GM10847 (cell line): ENCODE results near the gene KRT84.

Source experiments
- POLR2A ChIP-seq: IDR thresholded peaks from 2 replicates; pipeline ENCODE4 v1.6.1; 2011; ENCODE audit not compliant: insufficient read length; ENCODE audit errors: extremely low read depth

KRT84 gene

GRCh38 chr12:52347551-52348510, 37.6 kb downstream of the KRT84 start:
- TF ChIP-seq POLR2A = no peak

GRCh38 chr12:52347016-52347415, 38.4 kb downstream of the KRT84 start:
- no peak for TF ChIP-seq POLR2A

DNA sequence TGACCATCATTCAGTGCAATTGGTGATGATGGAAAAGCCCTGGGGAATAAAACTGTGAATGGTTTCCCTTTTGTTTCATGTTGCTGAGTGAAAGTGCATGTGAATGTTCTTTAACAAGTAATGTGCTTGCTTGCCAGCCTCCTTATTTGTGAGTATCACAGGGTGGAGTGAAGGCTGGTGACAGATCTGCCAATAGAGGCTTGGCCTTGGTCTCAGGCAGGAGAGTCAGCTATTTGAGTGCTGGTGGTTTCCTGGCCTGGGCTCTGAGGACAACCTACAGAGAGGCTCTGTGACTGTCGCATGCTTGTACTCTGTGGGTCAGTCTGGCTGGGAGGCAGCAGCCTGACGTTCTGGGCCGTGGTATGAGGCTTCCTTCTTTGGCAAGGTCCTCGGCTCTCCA, 38.9 kb downstream of the KRT84 start:
- no peak for TF ChIP-seq POLR2A

- no peak for TF ChIP-seq POLR2A
Observed at GRCh38 chr12:52344111-52344510, 41.3 kb downstream of the KRT84 start.

- TF ChIP-seq POLR2A = no peak
Observed at GRCh38 chr12:52343550-52343949, 41.9 kb downstream of the KRT84 start.

DNA sequence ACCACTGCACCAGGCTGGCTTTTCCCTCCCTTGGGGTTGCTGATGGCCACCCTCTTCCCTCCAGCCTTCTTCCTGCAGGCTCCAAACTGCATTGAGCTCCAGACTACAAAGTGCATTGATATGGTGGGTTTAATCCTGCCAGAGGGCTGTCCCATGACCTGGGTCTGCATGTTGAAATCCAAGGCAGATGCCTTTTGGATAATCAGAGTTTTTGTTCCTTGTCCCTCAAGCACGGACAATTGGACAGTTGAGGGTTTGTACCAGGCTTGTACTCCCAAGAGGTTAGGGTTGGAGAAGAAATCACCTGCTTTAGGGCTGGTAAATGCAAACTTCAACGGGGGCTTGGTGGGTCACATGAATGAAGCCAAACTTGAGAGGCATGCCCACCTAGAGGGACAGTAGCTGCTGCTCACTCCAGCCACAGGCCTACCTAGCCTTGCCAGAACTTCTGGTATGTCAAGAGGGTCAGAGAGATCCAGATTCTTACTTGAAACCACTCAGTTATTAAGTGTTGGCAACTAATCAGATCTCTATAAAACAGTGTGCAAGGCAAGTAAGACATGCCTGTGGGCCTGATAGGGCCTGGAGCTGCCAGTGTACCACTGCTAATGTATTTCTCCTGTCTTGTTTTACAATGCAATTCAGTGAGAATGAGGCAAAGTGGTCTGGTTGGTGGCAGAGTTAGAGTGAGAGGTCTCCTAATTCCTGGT, 42.5 kb downstream of the KRT84 start:
- no peak for TF ChIP-seq POLR2A

GRCh38 chr12:52341066-52341580, 44.3 kb downstream of the KRT84 start:
- no peak for TF ChIP-seq POLR2A

DNA sequence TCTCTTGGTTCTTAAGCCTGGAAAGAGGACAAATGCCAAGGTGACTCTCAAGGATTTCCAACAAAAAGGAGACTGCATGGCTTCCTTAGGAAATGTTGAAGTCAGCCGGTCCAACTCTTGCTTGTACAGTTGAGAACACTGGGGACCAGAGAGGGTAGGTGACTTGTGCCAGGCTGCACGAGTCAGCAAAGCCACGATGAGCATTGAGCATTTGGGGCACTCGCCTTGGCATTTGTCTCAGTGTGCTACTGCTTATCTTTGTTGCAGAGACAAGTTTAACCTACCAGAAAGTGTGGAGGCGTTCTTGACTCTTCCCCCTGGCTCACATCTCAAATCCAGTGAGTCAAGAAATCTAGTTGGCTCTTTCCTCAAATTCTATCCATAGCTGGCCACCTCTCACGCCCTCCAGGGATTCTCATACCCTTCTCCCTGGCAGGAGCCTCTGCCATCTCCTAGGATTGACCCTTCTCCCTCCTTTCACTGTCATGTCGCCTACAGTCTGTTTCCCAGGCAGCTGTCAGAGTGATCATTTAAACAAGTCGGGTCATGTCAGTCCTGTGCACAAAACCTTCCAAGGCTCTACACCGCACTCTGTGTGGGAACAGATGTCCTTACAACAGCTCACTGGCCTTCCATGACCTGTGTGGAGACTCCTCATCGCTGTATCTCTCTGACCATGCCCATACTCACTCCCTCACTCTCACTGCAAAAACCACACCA, 47.1 kb downstream of the KRT84 start:
- no peak for TF ChIP-seq POLR2A

DNA sequence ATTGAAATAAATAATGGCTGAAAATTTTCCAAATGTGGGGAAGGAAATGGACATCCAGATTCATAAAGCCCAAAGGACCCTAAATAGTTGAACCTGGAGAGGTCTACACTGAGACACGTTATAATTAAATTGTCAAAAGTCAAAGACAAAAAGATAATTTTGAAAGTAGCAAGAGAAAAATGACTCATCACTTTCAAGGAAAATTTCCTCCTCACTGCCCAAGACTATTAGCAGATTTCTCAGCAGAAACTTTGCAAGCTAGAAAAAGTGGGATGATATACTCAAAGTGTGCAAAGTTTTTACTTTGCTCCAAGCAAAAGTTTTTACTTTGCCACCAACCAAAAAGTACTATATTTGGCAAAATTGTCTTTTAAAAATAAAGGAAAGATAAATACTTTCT, 48.4 kb downstream of the KRT84 start:
- TF ChIP-seq POLR2A = no peak

- TF ChIP-seq POLR2A = no peak
Observed at GRCh38 chr12:52336641-52337040, 48.8 kb downstream of the KRT84 start.

GRCh38 chr12:52335598-52336262, 49.7 kb downstream of the KRT84 start:
- TF ChIP-seq POLR2A = no peak

- no peak for TF ChIP-seq POLR2A
Observed at GRCh38 chr12:52334185-52334584, 51.3 kb downstream of the KRT84 start.

- no peak for TF ChIP-seq POLR2A
Observed at GRCh38 chr12:52333321-52333720, 52.1 kb downstream of the KRT84 start.

GRCh38 chr12:52332381-52332780, 53.1 kb downstream of the KRT84 start:
- no peak for TF ChIP-seq POLR2A

GRCh38 chr12:52331833-52332232, 53.6 kb downstream of the KRT84 start:
- TF ChIP-seq POLR2A = no peak
